HG03558 (cell line): ENCODE results near the gene C3orf22.
"Not testable (repeated sequence)": the region's sequence is repeated elsewhere in the genome, so short reads cannot be mapped to it uniquely, and the experiment has no call there.

Experiments used
- ATAC-seq: cut with Tn5 transposase; IDR thresholded peaks from one replicate; pipeline ENCODE4 v1.9.1; 2021; ENCODE audit warnings: moderate number of reproducible peaks; ENCODE audit not compliant: unreplicated experiment; ENCODE audit errors: extremely low read depth

Gene C3orf22, protein sequence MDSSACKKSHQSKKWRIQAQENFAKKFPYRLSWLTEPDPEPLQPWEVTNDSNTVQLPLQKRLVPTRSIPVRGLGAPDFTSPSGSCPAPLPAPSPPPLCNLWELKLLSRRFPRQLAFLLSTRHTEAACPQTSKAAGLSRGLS

DNA sequence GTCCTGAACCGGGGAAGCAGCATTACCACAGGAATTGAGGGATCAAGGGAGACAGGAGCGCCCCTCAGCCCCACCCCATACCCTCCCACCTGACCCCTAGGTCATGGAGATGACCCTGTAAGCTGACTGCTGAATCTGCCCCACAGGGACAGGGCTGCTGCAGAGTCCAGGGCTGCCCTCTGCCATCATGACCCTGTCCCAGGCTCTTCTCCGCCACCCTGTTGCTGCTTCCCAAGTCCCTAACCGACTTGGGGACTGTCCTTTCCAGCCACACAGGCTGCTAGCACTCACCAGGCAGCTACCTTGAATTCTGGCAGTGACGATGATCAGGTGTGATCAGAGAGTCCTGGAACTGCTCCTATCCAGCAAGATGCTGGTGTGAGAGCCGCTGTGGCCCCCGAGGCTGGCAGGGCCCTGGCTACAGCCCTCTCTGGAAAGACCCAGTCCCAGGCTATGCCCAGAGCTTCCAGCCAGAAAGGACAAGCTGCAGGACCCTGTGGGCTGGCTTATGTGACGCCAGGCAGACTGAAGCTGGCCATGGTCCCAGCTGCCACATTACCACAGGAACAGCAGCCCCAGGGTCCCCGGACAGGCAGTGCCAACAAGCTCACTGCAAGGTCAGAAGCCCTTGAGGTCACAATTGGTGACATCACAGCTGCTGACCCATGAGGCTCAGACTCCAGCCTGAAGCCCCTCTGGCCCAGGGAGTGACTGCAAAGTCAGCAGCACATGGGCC lies at the start of gene C3orf22:
Gene C3orf22 (minus strand): TSS at position 597 of the 736 bp plus-strand sequence. CDS start 5,542 bp downstream, outside the sequence.
- no peak for ATAC-seq

DNA sequence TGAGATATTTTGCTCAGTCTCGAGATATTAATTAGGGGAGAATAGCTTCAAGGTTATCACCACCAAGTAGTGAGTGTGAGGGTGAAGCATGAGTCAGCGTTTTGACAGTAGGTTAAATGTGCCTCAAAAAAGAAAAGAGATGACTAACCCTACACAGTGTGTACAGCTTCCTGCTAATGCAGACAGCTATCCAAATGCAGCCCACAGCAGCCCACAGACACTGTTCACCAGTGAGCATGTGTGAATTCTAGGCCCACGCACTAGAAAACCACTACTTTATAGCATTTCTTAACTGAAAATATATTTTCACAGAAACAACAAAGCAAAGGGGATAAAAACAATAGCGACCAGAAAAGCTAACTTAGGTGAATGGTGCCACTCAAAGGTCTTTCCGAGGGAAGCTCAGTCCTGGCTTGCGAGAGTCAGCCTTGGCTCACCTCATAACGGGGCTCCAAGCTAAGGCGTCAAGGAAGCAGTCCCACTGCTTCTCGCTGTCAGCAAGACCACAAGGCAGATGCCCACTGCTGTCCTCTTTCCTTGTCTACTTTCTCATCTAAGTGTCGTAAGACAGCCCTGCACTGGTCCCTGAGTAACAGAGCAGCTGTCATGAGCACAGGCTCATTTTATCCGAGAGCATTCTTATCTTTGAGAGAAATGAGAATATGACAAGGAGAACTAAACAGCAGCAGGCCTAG lies 48.6 kb upstream of the C3orf22 start:
- no peak for ATAC-seq

DNA sequence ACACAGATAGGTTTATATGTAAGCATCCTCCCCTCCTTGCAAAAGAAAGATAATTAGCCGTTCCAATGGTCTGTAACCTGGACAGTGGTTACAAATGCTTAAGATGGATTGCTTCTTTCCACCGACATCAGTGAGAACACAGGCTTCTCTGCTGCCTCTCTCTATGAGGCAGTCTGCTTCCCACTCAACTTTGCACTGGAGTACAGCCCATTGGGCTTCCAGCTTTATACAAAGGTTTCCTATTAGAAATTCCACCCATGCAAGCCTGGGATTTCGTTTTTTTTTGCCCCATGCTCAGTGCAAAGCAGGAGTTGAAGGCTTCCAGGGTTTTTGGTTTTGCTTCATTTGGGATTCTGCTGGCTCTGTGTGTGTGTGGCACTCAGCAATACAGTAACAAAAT lies 47.3 kb upstream of the C3orf22 start:
- no peak for ATAC-seq

DNA sequence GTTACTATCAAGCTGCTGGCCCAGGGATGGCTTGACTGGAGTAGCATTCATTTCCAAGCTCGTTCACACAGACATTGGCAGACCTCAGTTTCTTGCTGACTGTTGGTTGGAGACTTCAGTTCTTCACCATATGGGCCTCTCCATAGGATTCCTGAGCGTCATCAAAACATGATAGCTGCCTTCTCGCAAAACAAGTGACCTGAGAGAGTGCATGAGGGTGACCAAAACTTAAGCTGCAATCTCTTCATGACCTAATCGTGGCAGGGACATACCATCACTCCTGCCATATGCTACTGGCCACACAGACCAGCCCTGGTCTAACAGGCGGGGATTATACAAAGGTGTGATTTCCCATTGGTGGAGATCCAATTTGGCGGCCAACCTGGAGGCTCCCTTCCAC lies 46.0 kb upstream of the C3orf22 start:
- no peak for ATAC-seq

DNA sequence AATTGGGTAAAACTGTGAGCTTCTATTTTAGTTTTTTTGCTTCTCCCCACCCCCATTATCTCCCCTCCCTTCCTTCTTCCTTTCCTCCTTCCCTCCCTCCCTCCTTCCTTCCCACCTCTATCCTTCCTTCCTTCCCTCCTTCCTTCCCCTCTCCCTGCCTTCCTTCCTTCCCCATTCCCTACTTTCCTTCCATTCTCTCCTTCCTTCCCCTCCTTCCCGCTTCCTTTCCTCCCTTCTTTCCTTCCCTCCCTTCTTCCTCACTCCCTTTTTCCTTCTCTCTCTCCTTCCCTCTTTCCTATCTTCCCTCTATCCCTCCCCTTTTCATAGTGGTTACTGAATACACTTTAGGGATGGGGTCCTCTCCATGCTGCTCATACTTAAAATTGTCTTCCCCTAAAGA lies 40.4 kb upstream of the C3orf22 start:
- no peak for ATAC-seq

DNA sequence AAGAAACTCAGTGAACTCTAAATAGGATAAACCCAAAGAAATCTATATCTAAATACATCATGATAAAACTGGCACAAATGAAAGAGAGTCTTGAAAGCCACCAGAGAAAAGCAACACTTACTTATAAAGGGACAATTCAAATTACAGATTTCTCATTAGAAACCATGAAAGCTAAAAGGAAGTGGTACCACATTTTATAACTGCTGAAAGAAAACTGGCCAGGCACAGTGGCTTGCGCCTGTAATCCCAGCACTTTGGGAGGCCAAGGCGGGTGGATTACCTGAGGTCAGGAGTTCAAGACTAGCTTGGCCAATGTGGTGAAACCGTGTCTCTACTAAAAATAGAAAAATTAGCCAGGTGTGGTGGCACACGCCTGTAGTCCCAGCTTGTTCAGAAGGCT lies 36.7 kb upstream of the C3orf22 start:
- ATAC-seq: not testable (repeated sequence)

DNA sequence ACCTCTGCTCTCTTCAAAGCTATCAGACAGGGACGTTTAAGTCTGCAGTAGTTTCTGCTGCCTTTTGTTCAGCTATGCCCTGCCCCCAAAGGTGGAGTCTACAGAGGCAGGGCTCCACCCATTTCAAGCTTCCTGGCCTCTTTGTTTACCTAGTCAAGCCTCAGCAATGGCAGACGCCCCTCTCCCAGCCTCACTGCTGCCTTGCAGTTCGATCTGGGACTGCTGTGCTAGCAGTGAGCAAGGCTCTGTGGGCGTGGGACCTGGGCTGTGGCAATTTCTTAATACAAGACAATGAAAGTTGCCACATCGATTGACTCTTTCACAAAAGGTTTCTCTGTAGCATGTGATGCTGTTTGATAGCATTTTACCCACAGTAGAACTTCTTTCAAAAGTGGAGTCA lies 32.8 kb upstream of the C3orf22 start:
- ATAC-seq: not testable (repeated sequence)

DNA sequence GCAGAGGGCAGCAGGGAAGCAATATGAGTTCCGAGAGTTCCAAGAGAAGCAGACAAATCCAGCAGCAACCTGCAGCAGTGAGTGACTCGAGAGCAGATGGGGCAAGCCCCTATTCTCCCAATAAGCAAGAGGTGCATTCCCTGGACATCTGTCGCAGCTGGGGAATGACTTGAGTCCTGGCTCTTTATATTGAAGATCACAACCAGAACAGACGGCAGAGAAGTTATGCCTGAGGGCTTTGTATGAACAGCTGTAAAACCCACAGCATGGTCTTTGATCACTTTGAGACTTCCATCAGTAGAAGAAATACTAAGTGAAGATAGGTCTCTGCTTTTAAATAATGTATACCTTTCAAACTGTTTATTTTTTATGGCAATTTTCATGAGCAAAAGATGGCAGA lies 23.6 kb upstream of the C3orf22 start:
- no peak for ATAC-seq

DNA sequence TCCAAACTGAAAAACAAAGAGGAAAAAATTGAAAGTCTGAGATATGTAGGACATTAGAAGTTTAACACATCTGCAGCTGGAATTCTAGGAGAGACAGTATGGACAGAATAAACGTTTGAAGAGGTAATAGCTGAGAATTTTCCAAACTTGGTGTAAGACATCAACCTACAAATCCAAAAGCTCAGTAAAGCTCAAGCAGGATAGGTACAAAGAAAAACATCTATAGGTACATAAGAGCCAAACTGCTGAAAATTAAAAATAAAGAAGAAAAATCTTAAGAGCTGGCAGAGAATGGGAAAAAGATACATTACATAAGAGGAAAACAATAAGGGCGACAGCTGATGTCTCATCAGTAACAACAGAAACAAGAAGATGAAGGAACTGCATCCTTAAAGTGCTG lies 22.8 kb upstream of the C3orf22 start:
- no peak for ATAC-seq

DNA sequence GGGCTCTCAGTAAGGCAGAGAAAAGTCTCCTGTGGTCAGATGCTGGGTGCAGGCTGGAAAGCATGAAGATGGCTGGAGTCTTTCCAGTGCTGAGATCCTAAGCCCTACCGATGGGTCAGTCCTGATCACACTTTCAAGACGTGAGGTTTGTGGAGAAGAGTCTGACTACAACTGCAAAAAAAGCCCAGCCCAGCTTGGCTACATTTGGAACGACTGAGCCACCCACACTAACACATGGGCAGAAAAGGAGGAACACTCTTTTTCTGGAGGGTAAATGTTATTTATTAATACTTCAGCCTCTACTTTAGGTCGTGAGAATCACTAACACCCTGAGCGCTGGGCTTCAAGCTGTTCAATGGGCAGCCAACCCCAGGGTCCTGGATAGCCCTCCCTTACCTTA lies 22.0 kb upstream of the C3orf22 start:
- no peak for ATAC-seq

DNA sequence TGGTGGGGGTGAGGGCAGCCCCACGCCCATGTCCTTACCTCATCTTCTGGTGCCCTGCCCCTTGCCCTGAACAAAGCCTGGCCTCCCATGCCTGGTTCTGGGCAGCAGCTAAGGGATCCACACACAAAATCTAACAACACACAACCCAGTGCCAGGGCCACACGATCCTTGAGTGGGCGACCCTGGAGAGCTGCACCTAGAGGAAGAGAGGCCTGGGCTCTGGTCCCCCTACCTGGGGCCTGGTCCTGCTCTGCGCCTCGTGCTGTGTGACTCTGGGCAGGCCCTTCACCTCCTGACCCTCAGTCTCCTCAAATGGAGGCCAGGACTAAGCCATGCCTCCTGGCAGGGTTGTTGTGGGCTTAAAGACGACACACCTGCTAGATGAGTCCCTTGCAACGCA lies 20.0 kb upstream of the C3orf22 start:
- ATAC-seq: no peak

DNA sequence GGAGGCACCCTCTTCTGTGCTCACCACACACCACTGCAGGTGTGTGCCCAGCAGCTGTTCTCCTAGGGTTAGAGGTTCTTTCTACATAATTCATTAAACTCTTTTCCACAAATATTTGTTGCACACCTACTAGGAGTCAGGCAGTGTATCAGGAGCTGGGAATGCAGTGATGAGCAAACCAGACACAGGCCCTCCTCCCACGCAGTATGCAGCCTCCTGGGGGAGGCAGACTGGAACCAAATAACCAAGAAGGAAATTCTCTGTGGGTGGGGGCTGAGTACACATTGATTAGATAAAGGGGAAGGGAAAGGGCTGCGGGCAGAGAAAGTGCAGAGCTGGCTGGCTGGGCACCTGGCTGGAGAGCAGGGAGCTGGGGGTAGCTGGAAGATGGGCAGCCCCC lies 18.5 kb upstream of the C3orf22 start:
- ATAC-seq: no peak

DNA sequence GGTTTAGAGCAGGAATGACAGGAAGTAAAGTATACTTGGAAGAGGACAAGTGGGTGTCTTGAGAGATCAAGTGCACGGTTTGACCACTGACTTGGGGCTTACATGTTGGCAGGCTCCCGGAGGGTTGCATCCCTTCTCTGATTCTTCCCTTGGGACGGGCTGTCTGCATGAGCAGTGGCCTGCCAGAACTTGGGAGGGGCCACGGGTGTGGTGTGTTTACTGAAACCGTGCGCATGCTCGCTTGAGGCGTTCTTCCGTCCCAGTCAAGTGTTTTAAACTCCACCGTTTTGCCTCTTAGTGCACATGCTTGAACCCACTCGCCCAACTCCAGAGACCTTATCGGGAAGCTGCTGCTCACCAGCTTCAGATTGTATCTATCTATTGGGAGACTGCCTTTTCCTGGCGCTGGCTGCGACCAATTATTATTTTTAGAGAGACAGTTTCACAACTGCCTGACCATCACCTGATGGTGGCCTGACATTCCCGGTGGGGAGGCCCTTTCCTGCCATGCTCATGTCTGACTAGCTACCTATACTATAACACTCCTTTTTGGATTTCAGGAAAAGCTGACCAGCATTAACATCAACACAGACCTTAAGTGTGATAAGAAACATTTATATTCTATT lies 14.9 kb upstream of the C3orf22 start:
- no peak for ATAC-seq

DNA sequence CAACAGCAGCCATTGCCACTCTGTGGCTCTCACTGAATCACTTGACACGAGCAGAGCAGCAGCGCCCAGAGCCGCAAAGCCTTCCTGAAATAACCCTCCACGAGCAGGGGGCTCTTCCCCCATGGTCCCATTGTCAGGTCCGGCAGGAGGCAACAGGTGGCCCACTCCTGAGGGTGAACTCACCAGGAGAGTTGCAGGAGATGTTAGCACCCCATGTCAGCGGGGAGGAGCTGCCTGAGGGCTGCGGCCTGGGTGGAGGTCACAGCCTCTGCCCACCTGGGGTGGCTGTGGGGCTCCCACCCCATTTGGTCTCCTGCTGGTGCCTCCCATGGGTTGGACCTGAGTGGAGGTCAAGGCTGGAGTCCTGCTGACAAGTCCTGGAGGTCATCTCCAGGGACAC lies 12.3 kb upstream of the C3orf22 start:
- ATAC-seq: no peak

DNA sequence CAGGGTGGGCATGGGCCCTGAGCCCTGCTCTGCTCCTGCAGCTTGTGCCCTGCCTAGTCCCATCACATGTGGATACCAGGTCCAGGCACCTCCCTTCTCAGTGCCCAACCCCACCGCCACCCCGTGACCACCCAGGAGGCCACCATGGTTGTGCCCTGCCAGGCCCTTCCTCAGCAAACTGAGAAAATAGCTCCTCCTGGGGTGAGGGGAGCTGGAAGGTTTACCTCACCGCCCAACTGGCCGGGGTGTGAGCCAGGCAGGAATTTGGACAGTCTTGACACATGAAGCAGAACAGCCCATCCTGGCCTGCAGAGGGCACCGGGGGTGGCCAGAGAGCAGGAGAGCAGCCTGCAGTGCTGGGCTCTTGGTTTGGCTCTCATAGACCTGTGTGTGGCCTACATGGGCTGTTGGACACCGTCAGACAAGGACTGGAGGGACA lies 11.4 kb upstream of the C3orf22 start:
- ATAC-seq: no peak

DNA sequence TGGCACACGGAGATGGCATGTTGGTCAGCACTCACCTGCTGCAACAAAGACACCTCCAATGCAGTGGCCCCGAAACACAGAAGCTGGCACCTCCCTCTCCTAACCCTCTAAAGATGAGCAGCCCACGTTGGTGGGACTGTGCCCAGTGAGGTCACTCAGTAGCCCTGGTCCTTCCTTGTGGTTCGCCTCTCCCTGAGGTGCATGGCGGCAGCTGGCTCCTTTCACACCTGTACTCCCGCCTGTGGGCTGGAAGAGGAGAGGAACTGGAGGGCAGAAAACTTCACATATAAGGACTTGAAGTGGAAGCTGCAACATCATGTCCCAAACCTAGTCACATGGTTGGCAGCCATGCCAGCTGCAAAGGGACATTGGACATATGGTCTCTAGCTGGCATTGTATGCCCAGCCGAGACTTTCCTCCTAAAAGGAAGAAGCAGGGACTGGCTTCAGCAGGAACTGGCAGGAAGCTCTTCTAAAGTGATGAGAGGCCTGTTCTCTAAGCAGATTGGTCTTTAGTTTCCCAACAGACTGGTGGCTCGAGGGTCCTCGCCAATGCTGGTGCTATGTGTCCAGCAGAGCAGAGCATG lies 10.8 kb upstream of the C3orf22 start:
- no peak for ATAC-seq

DNA sequence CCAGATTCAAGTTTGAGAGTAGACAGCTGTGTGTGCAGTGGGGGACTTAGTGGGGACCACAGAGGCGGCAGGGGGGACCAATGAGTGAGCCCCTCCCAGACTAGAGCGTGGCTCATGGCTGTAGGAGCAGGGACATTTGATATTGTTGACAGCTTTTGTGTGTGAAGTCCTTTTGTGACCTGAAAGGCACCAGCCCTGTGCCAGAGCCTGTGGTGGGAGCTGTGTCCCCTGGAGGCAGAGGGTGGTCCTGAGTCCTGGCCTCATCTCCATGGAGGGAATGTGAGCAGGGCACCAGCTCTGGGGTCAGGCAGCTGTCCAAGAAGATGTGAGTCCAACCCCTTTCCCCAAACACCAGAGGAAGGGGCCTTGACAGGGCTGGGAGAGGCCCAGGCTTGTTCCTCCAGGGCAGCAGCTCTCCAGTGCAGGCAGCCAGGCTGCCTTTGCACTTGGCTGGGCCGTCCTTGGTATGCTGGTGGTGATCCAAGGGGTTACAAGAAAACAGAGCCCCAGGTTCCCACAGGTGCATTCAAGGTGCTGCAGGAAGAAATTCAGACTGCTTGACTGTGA lies 10.1 kb upstream of the C3orf22 start:
- ATAC-seq: no peak

DNA sequence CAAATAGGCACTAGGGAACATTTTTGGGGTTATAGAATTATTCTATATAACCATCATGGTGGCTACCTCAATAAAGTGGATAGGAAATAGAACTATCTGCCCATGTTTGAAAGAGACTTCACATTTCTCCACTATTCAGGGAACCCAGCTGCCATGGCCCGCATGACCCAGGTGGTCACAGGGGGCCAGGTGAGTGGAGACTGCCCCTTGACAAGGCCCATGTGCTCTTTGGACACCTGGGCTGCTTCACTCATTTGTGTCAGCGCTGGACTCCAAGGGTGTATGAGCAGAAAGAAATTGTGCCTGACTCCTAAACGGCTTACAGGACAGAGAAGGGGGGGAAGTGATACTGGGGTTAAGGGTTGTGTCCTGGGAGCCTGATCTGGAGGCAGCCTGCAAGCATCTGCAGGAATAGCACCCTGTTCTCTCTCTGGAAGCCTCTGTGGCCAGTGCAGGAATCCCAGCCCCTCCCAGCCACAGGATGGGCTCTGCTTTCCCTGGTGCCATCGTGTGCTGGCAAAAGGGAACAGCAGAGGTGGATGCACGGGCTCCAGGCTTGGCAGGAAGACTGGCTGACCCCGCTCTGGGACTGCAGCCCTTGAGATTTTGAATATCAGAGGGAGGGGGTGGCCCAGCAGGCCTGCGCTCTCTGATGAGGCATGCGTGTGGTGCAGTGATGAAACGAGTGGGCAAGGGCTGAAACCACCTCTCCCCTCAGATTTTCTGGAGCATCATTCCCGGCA lies 9.1 kb upstream of the C3orf22 start:
- ATAC-seq: no peak

DNA sequence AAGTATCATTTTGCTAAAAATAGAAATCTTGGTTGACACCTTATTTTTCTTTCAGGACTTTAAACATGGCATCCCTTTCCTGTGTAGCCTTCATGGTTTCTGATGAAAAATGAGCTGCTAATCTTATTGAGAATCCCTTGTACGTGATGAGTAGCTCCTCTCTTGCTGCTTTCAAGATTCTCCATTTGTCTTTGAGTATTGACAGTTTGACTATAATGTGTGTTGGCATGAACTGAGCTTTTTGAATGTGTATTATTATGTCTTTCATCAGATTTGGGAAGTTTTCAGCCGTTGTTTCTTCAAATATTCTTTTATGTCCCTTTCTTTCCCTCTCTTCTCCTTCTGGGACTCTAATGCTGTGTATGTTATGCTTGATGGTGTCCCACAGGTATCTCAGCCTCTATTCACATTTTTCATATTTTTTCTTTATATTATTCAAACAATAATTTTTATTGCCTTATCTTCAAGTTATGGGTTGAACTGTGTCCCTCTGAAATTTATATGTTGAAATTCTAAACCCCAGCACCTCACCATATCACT lies 4.1 kb upstream of the C3orf22 start:
- ATAC-seq: no peak

DNA sequence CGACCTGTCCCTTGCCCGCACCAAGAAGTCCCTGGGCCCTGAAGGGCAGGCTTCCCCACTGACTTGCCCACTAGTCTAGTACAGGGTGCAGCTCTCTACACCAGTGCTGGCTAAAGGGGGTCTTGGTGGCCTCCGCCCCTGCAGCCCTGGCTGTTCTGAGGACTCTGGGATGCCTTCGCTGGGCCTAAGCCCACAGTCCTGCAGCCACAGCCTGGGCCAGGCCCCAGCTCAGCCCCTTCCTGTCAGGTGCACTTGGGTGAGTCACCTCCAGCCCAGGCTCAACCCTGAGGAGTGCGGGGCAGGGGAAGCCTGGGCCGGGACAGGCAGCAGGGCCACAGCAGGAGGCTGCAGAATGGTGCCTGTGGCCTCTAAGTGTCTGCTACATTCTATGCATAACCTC lies 971 bp downstream of the C3orf22 start:
- ATAC-seq: no peak
